SK-N-SH (cell line): Measurements from ENCODE around the gene VASP. TPM values are rescaled to one million over a fixed set of nuclear protein-coding genes. Genes with fewer than 3 reads are reported as not detected.

Experiments
- CTCF ChIA-PET: fragments of 300-600, 350-600 bp; formaldehyde crosslinking; extraction: SDS; loops from one replicate; lab custom pipeline; 2021; lab: Yijun Ruan, JAX
- POLR2A ChIA-PET: fragments of 350-600 bp; sonication (Branson Sonifier 250); formaldehyde crosslinking; extraction: SDS; loops from one replicate; lab custom pipeline; 2020; ENCODE audit warnings: antibody characterized with exemption, inconsistent platforms; lab: Yijun Ruan, JAX
- DNase-seq: peaks from one replicate; pipeline ENCODE4 v3.0.0; 2012
- H2AFZ ChIP-seq: fragments of 200-600 bp; sonication (generic); 2 replicates; pipeline ENCODE4 v1.8.1; 2016; ENCODE audit warnings: antibody characterized with exemption, mild to moderate bottlenecking, low read depth
- H3F3A ChIP-seq: fragments of 200-600 bp; sonication (generic); replicated peaks from 2 replicates; pipeline ENCODE3; 2016; ENCODE audit warnings: antibody characterized with exemption, mild to moderate bottlenecking; ENCODE audit not compliant: insufficient read depth
- H3K27ac ChIP-seq, 2 experiments: fragments of 200-500 bp in 1 of 2; fragments of 200-600 bp in 1 of 2; sonication (Bioruptor generic) in 1 of 2; sonication (generic), shearing (Covaris generic) in 1 of 2; 2 replicates each; pipeline versions ENCODE4 v1.5.1 to v1.6.1; 2014 to 2016; ENCODE audit warnings: low read depth in 2 of 2, inconsistent platforms in 1 of 2, low read length in 1 of 2, mild to moderate bottlenecking in 1 of 2, mixed read lengths in 1 of 2
- H3K27me3 ChIP-seq: fragments of 200-600 bp; sonication (generic), shearing (Covaris generic); 2 replicates; pipeline ENCODE4 v1.6.1; 2016; ENCODE audit warnings: mixed run types; ENCODE audit not compliant: insufficient read depth
- H3K36me3 ChIP-seq, 2 experiments: fragments of 200-500 bp in 1 of 2; fragments of 200-600 bp in 1 of 2; sonication (Bioruptor generic) in 1 of 2; sonication (generic) in 1 of 2; replicated peaks in 1 of 2; 2 replicates each; pipeline versions ENCODE3 to v1.5.1; 2014 to 2016; ENCODE audit warnings: low read length in 1 of 2, mild to moderate bottlenecking in 1 of 2; ENCODE audit not compliant: insufficient read depth in 2 of 2, control insufficient read depth in 1 of 2
- H3K4me1 ChIP-seq, 2 experiments: fragments of 200-500 bp in 1 of 2; fragments of 200-600 bp in 1 of 2; sonication (Bioruptor generic) in 1 of 2; sonication (generic), shearing (Covaris generic) in 1 of 2; 2 replicates each; pipeline versions ENCODE4 v1.5.1 to v1.6.1; 2014 to 2016; ENCODE audit warnings: low read depth in 1 of 2, low read length in 1 of 2, mixed run types in 1 of 2; ENCODE audit not compliant: insufficient read depth in 2 of 2, control insufficient read depth in 1 of 2
- H3K4me2 ChIP-seq: fragments of 200-600 bp; sonication (generic), shearing (Covaris generic); 2 replicates; pipeline ENCODE4 v1.6.1; 2017; ENCODE audit warnings: mixed run types
- H3K4me3 ChIP-seq, 2 experiments: fragments of 200-500 bp in 1 of 2; fragments of 200-600 bp in 1 of 2; sonication (Bioruptor generic) in 1 of 2; sonication (generic), shearing (Covaris generic) in 1 of 2; 2 replicates each; pipeline versions ENCODE4 v1.5.1 to v1.8.1; 2014 to 2016; ENCODE audit warnings: low read depth in 2 of 2, inconsistent platforms in 1 of 2, low read length in 1 of 2, mild to moderate bottlenecking in 1 of 2, mixed read lengths in 1 of 2, moderate library complexity in 1 of 2
- H3K79me2 ChIP-seq: fragments of 200-600 bp; sonication (generic); 2 replicates; pipeline ENCODE4 v1.8.1; 2017; ENCODE audit warnings: mild to moderate bottlenecking; ENCODE audit not compliant: insufficient read depth
- H3K9ac ChIP-seq: fragments of 200-600 bp; sonication (generic); 2 replicates; pipeline ENCODE4 v1.6.1; 2017; ENCODE audit warnings: mixed run types
- H3K9me2 ChIP-seq: fragments of 200-600 bp; sonication (generic); 2 replicates; pipeline ENCODE4 v1.6.1; 2017; ENCODE audit warnings: mixed run types
- H3K9me3 ChIP-seq: fragments of 200-600 bp; sonication (generic); 2 replicates; pipeline ENCODE4 v1.6.1; 2017; ENCODE audit warnings: mixed run types, mild to moderate bottlenecking, moderate library complexity
- H4K20me1 ChIP-seq: fragments of 200-600 bp; sonication (generic); 2 replicates; pipeline ENCODE4 v1.6.1; 2017; ENCODE audit warnings: mild to moderate bottlenecking, mixed run types; ENCODE audit not compliant: insufficient read depth
- FOSL2 ChIP-seq: IDR thresholded peaks from 2 replicates; pipeline ENCODE4 v1.4.0; 2012; ENCODE audit warnings: low read depth, mild to moderate bottlenecking, moderate library complexity, borderline replicate concordance
- FOXM1 ChIP-seq: IDR thresholded peaks from 2 replicates; pipeline ENCODE4 v1.4.0; 2012; ENCODE audit warnings: low read depth, mild to moderate bottlenecking
- GABPA ChIP-seq: IDR thresholded peaks from 2 replicates; pipeline ENCODE4 v1.4.0; 2012; ENCODE audit warnings: low read depth, mild to moderate bottlenecking
- IRF3 ChIP-seq: fragments of 150-350 bp; IDR thresholded peaks from 2 replicates; pipeline ENCODE4 v1.6.1; 2016; ENCODE audit warnings: mild to moderate bottlenecking, low read depth, low read length
- JUND ChIP-seq: IDR thresholded peaks from 2 replicates; pipeline ENCODE4 v1.4.0; 2012
- MEF2A ChIP-seq: IDR thresholded peaks from 2 replicates; pipeline ENCODE4 v1.4.0; 2012; ENCODE audit warnings: low read depth, borderline replicate concordance
- NRF1 ChIP-seq: IDR thresholded peaks from 2 replicates; pipeline ENCODE4 v1.6.1; 2012; ENCODE audit warnings: low read depth, mild to moderate bottlenecking, low read length
- RAD21 ChIP-seq: IDR thresholded peaks from 2 replicates; pipeline ENCODE4 v1.6.1; 2012; ENCODE audit warnings: mild to moderate bottlenecking, low read length
- RCOR1 ChIP-seq: fragments of 150-350 bp; IDR thresholded peaks from 2 replicates; pipeline ENCODE4 v1.6.1; 2017; ENCODE audit warnings: antibody characterized with exemption, low read length
- RXRA ChIP-seq: IDR thresholded peaks from 2 replicates; pipeline ENCODE4 v1.4.0; 2012; ENCODE audit warnings: low read depth, mild to moderate bottlenecking, borderline replicate concordance
- USF1 ChIP-seq: IDR thresholded peaks from 2 replicates; pipeline ENCODE4 v1.4.0; 2012; ENCODE audit warnings: low read depth, borderline replicate concordance
- USF2 ChIP-seq: fragments of 150-350 bp; IDR thresholded peaks from 2 replicates; pipeline ENCODE4 v1.6.1; 2017; ENCODE audit warnings: antibody characterized with exemption, low read length, low read depth, borderline replicate concordance
- WGBS: methylation state at CpG from one replicate; pipeline ENCODE4 v1.1.6; 2017; ENCODE audit warnings: low lambda C conversion rate; 5-methylcytosine and 5-hydroxymethylcytosine counted together
- polyA plus RNA-seq, 3 experiments: library from polyadenylated mRNA; depleted of rRNA; stranded (reverse); fragments of >200 nt; gene quantifications; 2 replicates each; pipeline ENCODE4 v1.2.3, GENCODE V29; 2012
- TF ChIP-seq, protein P1 (sequence below): IDR thresholded peaks from 2 replicates; pipeline ENCODE4 v1.4.0; 2012; ENCODE audit warnings: low read depth, borderline replicate concordance
- TF ChIP-seq, protein P2 (sequence below): IDR thresholded peaks from 2 replicates; pipeline ENCODE4; 2012

Gene VASP
- polyA plus RNA-seq, 1 of the 3 experiments (the other 2 are of a cell fraction), result 37.8 TPM

- ChIA-PET CTCF (no interaction called here), POLR2A (no interaction called here)
- TF ChIP-seq IRF3, result no peak
- no peak for TF ChIP-seq RXRA
- TF ChIP-seq JUND, result no peak
- TF ChIP-seq MEF2A, result no peak
- TF ChIP-seq RCOR1, result no peak
- TF ChIP-seq, protein P1, sequence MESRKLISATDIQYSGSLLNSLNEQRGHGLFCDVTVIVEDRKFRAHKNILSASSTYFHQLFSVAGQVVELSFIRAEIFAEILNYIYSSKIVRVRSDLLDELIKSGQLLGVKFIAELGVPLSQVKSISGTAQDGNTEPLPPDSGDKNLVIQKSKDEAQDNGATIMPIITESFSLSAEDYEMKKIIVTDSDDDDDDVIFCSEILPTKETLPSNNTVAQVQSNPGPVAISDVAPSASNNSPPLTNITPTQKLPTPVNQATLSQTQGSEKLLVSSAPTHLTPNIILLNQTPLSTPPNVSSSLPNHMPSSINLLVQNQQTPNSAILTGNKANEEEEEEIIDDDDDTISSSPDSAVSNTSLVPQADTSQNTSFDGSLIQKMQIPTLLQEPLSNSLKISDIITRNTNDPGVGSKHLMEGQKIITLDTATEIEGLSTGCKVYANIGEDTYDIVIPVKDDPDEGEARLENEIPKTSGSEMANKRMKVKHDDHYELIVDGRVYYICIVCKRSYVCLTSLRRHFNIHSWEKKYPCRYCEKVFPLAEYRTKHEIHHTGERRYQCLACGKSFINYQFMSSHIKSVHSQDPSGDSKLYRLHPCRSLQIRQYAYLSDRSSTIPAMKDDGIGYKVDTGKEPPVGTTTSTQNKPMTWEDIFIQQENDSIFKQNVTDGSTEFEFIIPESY, result no peak
- TF ChIP-seq NRF1, result no peak
- TF ChIP-seq GABPA, result no peak
- TF ChIP-seq FOSL2, result no peak
Observed at GRCh38 chr19:45512881-45513483, 5.7 kb downstream of the VASP start.

GRCh38 chr19:45514376-45515051, 7.2 kb downstream of the VASP start:
- Histone ChIP-seq H3K4me3 (no peak overlapping the region), H3K79me2 (peaks cover 87% of the 10 kb centered on the region), H3F3A (peaks cover 3% of the 10 kb centered on the region), H4K20me1 (peaks cover 72% of the 10 kb centered on the region), H3K9me3 (no peaks in the 10 kb centered on the region), H3K9ac (no peak overlapping the region), H3K9me2 (no peaks in the 10 kb centered on the region), H3K36me3 (peaks cover 4 to 5% of the 10 kb centered on the region in 2 experiments), H3K27me3 (no peaks in the 10 kb centered on the region), H2AFZ (no peak overlapping the region), H3K27ac (no peak overlapping the region), H3K4me2 (no peak overlapping the region), H3K4me1 (peaks cover 0 to 3% of the 10 kb centered on the region in 2 experiments; a peak in 2 of 4 replicates)
- ChIA-PET CTCF (interaction anchor here (0.7 to 1.3 kb wide), 3 partner anchors 22 to 36 kb away, joined by 3 to 4 read pairs (median 3); no protein-coding TSS in a partner anchor), POLR2A (no interaction called here)
- no peak for DNase-seq
- 74% methylated on average over 9 of the region's 13 CpGs for WGBS
- TF ChIP-seq IRF3, result no peak
- TF ChIP-seq FOXM1, result no peak
- TF ChIP-seq, protein P2, sequence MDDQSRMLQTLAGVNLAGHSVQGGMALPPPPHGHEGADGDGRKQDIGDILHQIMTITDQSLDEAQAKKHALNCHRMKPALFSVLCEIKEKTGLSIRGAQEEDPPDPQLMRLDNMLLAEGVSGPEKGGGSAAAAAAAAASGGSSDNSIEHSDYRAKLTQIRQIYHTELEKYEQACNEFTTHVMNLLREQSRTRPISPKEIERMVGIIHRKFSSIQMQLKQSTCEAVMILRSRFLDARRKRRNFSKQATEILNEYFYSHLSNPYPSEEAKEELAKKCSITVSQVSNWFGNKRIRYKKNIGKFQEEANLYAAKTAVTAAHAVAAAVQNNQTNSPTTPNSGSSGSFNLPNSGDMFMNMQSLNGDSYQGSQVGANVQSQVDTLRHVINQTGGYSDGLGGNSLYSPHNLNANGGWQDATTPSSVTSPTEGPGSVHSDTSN, result no peak
- TF ChIP-seq RAD21, result no peak
- no peak for TF ChIP-seq FOSL2
- no peak for TF ChIP-seq MEF2A
- no peak for TF ChIP-seq USF2
- no peak for TF ChIP-seq USF1

More at GRCh38 chr19:45512881-45513483, 5.7 kb downstream of the VASP start:
- no peak overlapping the region for H3K4me2 ChIP-seq
- H3K9me2 ChIP-seq, result no peaks in the 10 kb centered on the region
- no peak overlapping the region for H3K9ac ChIP-seq
- peaks cover 2 to 4% of the 10 kb centered on the region in 2 experiments for H3K36me3 ChIP-seq
- H3K4me1 ChIP-seq, result peaks cover 0 to 7% of the 10 kb centered on the region in 2 experiments; a peak in 2 of 4 replicates
- no peak overlapping the region for H3K27ac ChIP-seq
- no peaks in the 10 kb centered on the region for H3K9me3 ChIP-seq
- no peak overlapping the region for H3K4me3 ChIP-seq
- H3K27me3 ChIP-seq, result no peaks in the 10 kb centered on the region
- H2AFZ ChIP-seq, result no peak overlapping the region
- WGBS, result 90% methylated on average over 6 of the region's 6 CpGs
- no peak for DNase-seq
- H3K79me2 ChIP-seq, result peaks cover 91% of the 10 kb centered on the region
- H4K20me1 ChIP-seq, result peaks cover 72% of the 10 kb centered on the region
- peaks cover 3% of the 10 kb centered on the region for H3F3A ChIP-seq
